ENCODE measurements around the gene CCDC157.

- TF ChIP-seq POLR2A (IDR thresholded peaks at IDR 0.05; ENCODE audit: low read depth, low read length) (no peak), POLR2AphosphoS5 (IDR thresholded peaks at IDR 0.05; ENCODE audit: low read depth, low read length) (no peak)
Observed at GRCh38 chr22:30385942-30386341, 29.1 kb downstream of the CCDC157 start.
